ENCODE data around the gene RCSD1.

RCSD1 gene

DNA sequence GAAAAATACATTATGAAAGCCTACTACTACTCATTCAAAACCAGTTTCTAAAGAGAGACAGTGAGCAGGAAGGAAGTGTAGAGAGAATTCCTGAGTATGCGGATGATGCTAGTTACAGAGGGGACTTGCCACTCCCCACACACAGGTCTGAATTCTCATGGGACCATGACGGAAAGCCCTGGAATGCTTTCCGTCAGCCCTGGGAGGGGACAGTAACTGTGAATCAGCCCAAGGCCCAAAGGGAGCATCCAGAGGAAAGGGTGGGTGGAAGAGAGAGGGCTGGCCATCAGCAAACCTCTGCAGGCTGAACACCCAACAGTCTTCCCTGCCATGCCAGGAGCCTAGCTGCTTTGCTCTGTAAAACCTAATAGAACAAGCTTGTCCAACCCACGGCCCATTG, 36.4 kb downstream of the RCSD1 start:
- H3K4me3 ChIP-seq (ENCODE audit: low read depth, low read length), result no peak overlapping the region
- TF ChIP-seq, protein P1, sequence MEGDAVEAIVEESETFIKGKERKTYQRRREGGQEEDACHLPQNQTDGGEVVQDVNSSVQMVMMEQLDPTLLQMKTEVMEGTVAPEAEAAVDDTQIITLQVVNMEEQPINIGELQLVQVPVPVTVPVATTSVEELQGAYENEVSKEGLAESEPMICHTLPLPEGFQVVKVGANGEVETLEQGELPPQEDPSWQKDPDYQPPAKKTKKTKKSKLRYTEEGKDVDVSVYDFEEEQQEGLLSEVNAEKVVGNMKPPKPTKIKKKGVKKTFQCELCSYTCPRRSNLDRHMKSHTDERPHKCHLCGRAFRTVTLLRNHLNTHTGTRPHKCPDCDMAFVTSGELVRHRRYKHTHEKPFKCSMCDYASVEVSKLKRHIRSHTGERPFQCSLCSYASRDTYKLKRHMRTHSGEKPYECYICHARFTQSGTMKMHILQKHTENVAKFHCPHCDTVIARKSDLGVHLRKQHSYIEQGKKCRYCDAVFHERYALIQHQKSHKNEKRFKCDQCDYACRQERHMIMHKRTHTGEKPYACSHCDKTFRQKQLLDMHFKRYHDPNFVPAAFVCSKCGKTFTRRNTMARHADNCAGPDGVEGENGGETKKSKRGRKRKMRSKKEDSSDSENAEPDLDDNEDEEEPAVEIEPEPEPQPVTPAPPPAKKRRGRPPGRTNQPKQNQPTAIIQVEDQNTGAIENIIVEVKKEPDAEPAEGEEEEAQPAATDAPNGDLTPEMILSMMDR (IDR thresholded peaks at IDR 0.05; ENCODE audit: borderline replicate concordance, insufficient read depth, low read depth, low read length), result no peak

DNA sequence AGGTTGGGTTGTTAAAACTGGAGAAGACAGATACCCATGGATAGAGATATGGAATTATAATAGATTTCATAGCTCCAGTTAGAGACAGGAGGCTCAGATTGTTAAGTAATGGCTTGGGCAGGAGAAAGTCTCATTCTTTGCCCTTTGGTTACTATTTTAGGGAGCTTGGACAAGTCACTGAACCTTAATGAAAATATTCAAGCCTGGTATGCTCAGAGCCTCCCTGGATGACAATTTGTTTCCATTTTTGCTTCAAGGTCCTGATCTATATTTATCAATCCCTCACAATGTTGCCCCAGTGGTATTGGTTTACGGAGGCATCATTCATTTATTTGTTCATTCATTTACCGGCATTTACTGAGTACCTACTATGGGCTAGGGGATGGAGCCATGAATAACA, 37.5 kb downstream of the RCSD1 start:
- TF ChIP-seq, protein P1 (IDR thresholded peaks at IDR 0.05; ENCODE audit: borderline replicate concordance, insufficient read depth, low read depth, low read length), result no peak
- no peak overlapping the region for H3K4me3 ChIP-seq (ENCODE audit: low read depth, low read length)

DNA sequence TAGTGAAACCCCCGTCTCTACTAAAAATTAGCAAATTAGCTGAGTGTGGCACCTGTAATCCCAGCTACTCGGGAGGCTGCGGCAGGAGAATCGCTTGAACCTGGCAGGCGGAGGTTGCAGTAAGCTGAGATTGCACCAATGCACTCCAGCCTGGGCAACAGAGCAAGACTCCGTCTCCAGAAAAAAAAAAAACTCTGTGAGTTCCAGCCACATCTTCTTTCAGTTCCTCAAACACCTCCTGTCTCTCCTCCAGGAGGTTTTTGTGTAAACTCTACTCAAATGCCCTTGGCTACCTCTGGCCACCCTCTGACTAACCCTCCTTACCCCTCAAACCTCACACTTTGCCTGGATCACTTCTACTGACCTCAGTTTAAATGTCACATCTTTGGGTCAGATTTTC, 38.1 kb downstream of the RCSD1 start:
- no peak overlapping the region for H3K4me3 ChIP-seq (ENCODE audit: low read depth, low read length)
- TF ChIP-seq, protein P1 (IDR thresholded peaks at IDR 0.05; ENCODE audit: borderline replicate concordance, insufficient read depth, low read depth, low read length), result no peak

DNA sequence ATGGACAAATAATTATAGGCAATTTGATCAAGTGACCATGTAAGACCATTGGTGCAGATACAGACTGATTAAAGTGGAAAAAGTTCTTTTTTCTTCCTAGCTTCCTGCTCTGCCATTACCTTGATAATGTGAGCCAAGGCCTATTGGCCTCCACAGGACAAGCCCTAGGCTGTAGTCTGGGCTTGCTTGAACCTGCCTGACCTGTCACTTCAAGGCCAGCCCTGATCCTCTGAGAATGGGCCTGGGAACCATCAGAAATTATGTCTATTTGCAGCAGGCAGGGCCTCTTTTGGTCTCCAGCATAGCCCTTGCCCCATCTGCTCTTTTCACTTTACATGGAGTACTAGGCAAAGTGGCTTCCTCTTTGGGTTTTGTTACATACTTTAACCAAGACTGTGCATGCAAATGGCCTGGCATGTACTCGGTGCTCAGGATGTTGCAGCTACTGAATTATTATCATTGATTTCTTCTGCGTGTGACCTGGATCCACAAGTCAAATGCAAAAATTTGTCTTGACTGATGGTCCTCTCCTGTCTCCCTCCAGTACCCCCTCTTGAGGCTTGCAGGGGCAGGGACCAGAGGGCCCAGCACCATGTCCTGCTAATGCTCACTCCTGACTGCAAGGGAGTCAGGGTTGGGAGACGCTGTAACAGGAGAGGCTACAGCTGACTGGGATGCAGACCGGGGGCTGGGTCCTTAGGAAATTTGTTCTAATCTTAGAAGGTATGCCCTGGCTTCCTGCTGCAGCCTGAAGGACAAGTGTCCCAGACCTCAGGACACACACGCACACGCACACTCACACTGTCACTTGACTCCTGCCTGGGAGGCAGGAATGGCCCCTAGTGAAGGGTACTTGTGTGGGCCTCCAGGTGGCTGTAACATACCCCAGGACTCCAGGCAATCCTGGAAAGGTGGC, 39.4 kb downstream of the RCSD1 start:
- TF ChIP-seq, protein P1 (IDR thresholded peaks at IDR 0.05; ENCODE audit: borderline replicate concordance, insufficient read depth, low read depth, low read length), result no peak
- H3K4me3 ChIP-seq (ENCODE audit: low read depth, low read length), result no peak overlapping the region

DNA sequence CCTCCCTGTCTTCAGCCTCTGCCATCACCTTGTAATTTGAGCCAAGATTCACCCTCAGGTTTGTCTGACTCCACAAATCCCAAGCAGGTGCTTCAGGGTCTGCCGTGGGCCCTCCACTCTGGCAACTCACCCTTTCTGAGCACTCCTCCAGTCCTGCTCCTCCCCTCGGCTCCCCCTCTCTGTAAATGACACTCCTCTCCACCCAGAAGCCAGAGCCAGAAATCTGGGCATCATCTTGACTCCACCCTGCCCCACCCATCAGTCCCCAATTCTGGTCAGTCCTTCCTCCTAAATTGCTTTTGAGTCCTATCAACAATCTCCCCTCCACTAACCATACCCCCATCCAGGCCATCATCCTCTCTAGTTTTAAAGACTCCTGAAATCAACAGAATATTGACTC, 40.5 kb downstream of the RCSD1 start:
- no peak overlapping the region for H3K4me3 ChIP-seq (ENCODE audit: low read depth, low read length)
- TF ChIP-seq, protein P1 (IDR thresholded peaks at IDR 0.05; ENCODE audit: borderline replicate concordance, insufficient read depth, low read depth, low read length), result no peak

DNA sequence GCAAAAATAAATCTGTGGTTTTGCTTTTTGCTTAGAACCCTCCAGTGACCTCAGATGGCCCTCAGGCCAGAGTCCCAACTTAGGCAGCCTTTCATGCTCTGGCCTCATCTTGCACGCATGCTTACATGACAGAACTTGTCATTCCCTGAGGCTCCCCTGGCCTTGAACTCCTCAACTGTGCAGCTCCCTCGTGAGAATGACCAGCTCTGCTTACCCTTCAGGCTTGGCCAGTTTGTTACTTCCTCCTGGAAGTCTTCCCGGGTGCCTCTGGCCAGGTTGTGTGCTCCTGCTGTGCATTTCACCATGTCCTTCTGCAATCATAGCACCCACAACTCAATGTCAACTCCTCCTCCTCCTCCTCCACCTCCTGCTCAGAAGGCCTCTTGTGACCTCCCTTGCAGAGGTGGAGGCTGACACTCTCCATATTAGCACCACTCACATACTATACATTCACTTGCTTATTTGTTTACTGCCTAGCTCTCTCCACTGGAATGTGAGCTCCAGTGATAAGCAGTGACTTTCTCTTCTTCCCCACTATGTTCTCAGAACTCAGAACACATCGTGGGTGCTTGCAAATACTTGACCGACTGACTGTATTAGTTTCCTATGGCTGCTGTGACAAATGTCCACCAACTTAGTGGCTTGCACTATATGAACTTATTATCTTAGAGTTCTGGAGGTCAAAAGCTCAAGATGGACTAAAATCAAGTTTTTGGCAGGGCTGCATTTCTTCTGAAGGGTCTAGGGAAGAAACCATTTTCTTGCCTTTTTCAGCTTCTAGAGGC, 41.9 kb downstream of the RCSD1 start:
- no peak overlapping the region for H3K4me3 ChIP-seq (ENCODE audit: low read depth, low read length)
- TF ChIP-seq, protein P1 (IDR thresholded peaks at IDR 0.05; ENCODE audit: borderline replicate concordance, insufficient read depth, low read depth, low read length), result no peak
